GM10266 (cell line): ENCODE measurements around the gene UCHL1.

Source experiments
- DNase-seq: peaks from one replicate; pipeline ENCODE4 v3.0.0; 2012; ENCODE audit errors: extremely low spot score
- CTCF ChIP-seq: IDR thresholded peaks from 2 replicates; pipeline ENCODE4 v1.5.1; 2012; ENCODE audit warnings: mild to moderate bottlenecking, low read depth; ENCODE audit not compliant: control insufficient read depth, insufficient read depth; ENCODE audit errors: missing control alignments

The UCHL1 gene

GRCh38 chr4:41288254-41288653, 31.5 kb downstream of the UCHL1 start:
- TF ChIP-seq CTCF: no peak
- no peak for DNase-seq

GRCh38 chr4:41290479-41290878, 33.8 kb downstream of the UCHL1 start:
- no peak for TF ChIP-seq CTCF
- no peak for DNase-seq

- no peak for DNase-seq
- no peak for TF ChIP-seq CTCF
Measured at GRCh38 chr4:41294445-41295062, 37.8 kb downstream of the UCHL1 start.

DNA sequence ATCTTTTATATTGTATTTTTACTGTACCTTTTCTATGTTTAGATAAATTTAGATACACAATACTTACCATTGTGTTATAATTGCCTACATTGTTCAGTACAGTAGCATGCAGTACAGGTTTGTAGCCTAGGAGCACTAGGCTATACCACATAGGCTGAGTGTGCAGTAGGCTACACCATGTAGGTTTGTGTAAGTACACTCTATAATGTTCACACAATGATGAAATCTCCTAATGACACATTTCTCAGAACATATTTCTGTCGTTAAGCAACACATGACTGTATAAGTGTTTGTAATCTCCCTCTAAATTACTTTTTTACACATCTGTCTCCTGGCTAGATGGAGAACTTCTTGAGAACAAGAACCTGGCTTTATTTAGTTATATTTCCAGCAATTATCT, 40.3 kb downstream of the UCHL1 start:
- no peak for DNase-seq
- no peak for TF ChIP-seq CTCF

- DNase-seq: no peak
- no peak for TF ChIP-seq CTCF
Measured at GRCh38 chr4:41297832-41298231, 41.1 kb downstream of the UCHL1 start.

- TF ChIP-seq CTCF: no peak
- no peak for DNase-seq
Measured at GRCh38 chr4:41299486-41299885, 42.8 kb downstream of the UCHL1 start.

GRCh38 chr4:41301137-41301536, 44.4 kb downstream of the UCHL1 start:
- DNase-seq: no peak
- no peak for TF ChIP-seq CTCF
